ENCODE data around the gene DLG2.

DNA sequence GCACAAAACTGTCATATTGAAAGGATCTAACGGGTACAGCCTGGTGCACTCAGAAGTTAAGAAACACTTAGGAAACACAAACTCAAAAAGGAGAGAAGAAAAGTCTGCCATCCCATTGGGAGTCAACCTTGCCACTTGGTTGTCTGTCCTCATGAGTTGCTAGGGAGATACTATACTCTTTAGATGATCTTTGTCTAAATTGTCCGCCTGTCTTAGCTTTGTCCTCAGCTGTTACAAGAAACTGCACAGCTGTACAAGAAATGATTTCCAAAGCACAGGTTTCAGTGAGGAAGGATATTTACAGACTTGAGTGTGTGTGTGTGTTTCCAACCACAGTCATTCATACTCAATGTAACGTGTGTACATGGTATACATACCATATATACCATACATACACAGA is 2171.8 kb downstream of the DLG2 start:
- TF ChIP-seq, protein P1, sequence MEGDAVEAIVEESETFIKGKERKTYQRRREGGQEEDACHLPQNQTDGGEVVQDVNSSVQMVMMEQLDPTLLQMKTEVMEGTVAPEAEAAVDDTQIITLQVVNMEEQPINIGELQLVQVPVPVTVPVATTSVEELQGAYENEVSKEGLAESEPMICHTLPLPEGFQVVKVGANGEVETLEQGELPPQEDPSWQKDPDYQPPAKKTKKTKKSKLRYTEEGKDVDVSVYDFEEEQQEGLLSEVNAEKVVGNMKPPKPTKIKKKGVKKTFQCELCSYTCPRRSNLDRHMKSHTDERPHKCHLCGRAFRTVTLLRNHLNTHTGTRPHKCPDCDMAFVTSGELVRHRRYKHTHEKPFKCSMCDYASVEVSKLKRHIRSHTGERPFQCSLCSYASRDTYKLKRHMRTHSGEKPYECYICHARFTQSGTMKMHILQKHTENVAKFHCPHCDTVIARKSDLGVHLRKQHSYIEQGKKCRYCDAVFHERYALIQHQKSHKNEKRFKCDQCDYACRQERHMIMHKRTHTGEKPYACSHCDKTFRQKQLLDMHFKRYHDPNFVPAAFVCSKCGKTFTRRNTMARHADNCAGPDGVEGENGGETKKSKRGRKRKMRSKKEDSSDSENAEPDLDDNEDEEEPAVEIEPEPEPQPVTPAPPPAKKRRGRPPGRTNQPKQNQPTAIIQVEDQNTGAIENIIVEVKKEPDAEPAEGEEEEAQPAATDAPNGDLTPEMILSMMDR (IDR thresholded peaks at IDR 0.05; ENCODE audit: insufficient read depth, low read depth, low read length): no peak
- TF ChIP-seq EZH2 (IDR thresholded peaks at IDR 0.05; ENCODE audit: insufficient read depth, low read length): no peak
